HepG2 (cell line): Measurements from ENCODE around the gene ANTKMT. TPM values are rescaled to one million over a fixed set of nuclear protein-coding genes. Genes with fewer than 3 reads are reported as not detected.

Source experiments
- ELF3 ChIP-seq: IDR thresholded peaks from 2 replicates; pipeline ENCODE4 v1.6.1; 2016; ENCODE audit warnings: missing genetic modification reagents, missing compliant biosample characterization
- GZF1 ChIP-seq: sonication (generic); formaldehyde crosslinking; IDR thresholded peaks from 2 replicates; pipeline ENCODE4 v1.5.1; 2020; ENCODE audit warnings: mild to moderate bottlenecking, missing genetic modification reagents
- ISL2 ChIP-seq: sonication (generic); formaldehyde crosslinking; IDR thresholded peaks from 2 replicates; pipeline ENCODE4 v1.5.0; 2020; ENCODE audit warnings: missing genetic modification reagents
- JDP2 ChIP-seq: sonication (generic); formaldehyde crosslinking; IDR thresholded peaks from 2 replicates; pipeline ENCODE4 v1.8.1; 2022; ENCODE audit warnings: missing genetic modification reagents, borderline replicate concordance
- KDM5A ChIP-seq: fragments of 200-600 bp; sonication (generic); IDR thresholded peaks from 2 replicates; pipeline ENCODE4 v1.7.0; 2018; ENCODE audit warnings: antibody characterized with exemption, mild to moderate bottlenecking, low read length, borderline replicate concordance
- KLF11 ChIP-seq: IDR thresholded peaks from 2 replicates; pipeline ENCODE4 v1.6.1; 2016; ENCODE audit warnings: missing compliant biosample characterization
- NBN ChIP-seq: fragments of 450-650 bp; conservative IDR thresholded peaks from 2 replicates; pipeline ENCODE4 v1.6.1; 2017
- NFE2L2 ChIP-seq: fragments of 150-350 bp; IDR thresholded peaks from 2 replicates; pipeline ENCODE4 v1.6.1; 2014; ENCODE audit warnings: low read length
- RAD21 ChIP-seq: fragments of 450-650 bp; formaldehyde crosslinking; IDR thresholded peaks from 2 replicates; pipeline ENCODE4 v1.5.0; 2020; ENCODE audit warnings: mild to moderate bottlenecking
- RBFOX2 ChIP-seq: fragments of 200-400 bp; formaldehyde crosslinking; IDR thresholded peaks from 2 replicates; pipeline ENCODE4 v1.6.1; 2017; ENCODE audit warnings: low read depth, mild to moderate bottlenecking, low read length
- SP140L ChIP-seq: sonication (generic); formaldehyde crosslinking; IDR thresholded peaks from 2 replicates; pipeline ENCODE4 v1.4.0; 2020; ENCODE audit warnings: missing genetic modification reagents, borderline replicate concordance
- TBX2 ChIP-seq: sonication (generic); formaldehyde crosslinking; IDR thresholded peaks from 2 replicates; pipeline ENCODE4 v1.5.0; 2020; ENCODE audit warnings: missing genetic modification reagents, mild to moderate bottlenecking, borderline replicate concordance
- THRA ChIP-seq: sonication (generic); formaldehyde crosslinking; IDR thresholded peaks from 2 replicates; pipeline ENCODE4 v1.4.0; 2020; ENCODE audit warnings: missing genetic modification reagents, borderline replicate concordance
- TOE1 ChIP-seq: sonication (generic); formaldehyde crosslinking; IDR thresholded peaks from 2 replicates; pipeline ENCODE4 v1.4.0; 2020; ENCODE audit warnings: mild to moderate bottlenecking, missing genetic modification reagents
- TP53 ChIP-seq: sonication (generic); formaldehyde crosslinking; conservative IDR thresholded peaks from 2 replicates; pipeline ENCODE4 v1.4.0; 2020; ENCODE audit warnings: missing genetic modification reagents
- ZNF382 ChIP-seq: sonication (generic); formaldehyde crosslinking; IDR thresholded peaks from 2 replicates; pipeline ENCODE4 v1.5.0; 2020; ENCODE audit warnings: missing genetic modification reagents, mild to moderate bottlenecking, borderline replicate concordance
- ZNF556 ChIP-seq: sonication (generic); formaldehyde crosslinking; IDR thresholded peaks from 2 replicates; pipeline ENCODE4 v1.4.0; 2020; ENCODE audit warnings: mild to moderate bottlenecking, missing genetic modification reagents, borderline replicate concordance
- ZNF614 ChIP-seq: IDR thresholded peaks from 2 replicates; pipeline ENCODE4 v1.6.1; 2018; ENCODE audit warnings: missing biosample characterization, missing genetic modification reagents, inconsistent platforms, borderline replicate concordance
- ZNF749 ChIP-seq: sonication (generic); formaldehyde crosslinking; IDR thresholded peaks from 2 replicates; pipeline ENCODE4 v1.8.0; 2022; ENCODE audit warnings: mild to moderate bottlenecking, missing genetic modification reagents, moderate library complexity, borderline replicate concordance
- ZNF75D ChIP-seq: sonication (generic); formaldehyde crosslinking; IDR thresholded peaks from 2 replicates; pipeline ENCODE4 v1.8.1; 2023; ENCODE audit warnings: missing genetic modification reagents, mild to moderate bottlenecking, borderline replicate concordance
- ZNF839 ChIP-seq: sonication (generic); formaldehyde crosslinking; IDR thresholded peaks from 2 replicates; pipeline ENCODE4 v1.4.0; 2020; ENCODE audit warnings: missing genetic modification reagents, mild to moderate bottlenecking, borderline replicate concordance
- ZXDC ChIP-seq: sonication (generic); formaldehyde crosslinking; IDR thresholded peaks from 2 replicates; pipeline ENCODE4 v1.5.0; 2020; ENCODE audit warnings: mild to moderate bottlenecking, missing genetic modification reagents
- polyA plus RNA-seq, 8 experiments: library from polyadenylated mRNA; depleted of rRNA in 3 of 8; stranded (reverse) in 7 of 8; unstranded in 1 of 8; fragments of >200 nt; fragmentation: Illumina TruSeq in 4 of 8; extraction: Trizol in 4 of 8; gene quantifications; 2 replicates each; pipeline versions ENCODE4 v1.2.1 to v1.2.3, GENCODE V29; 2011 to 2016; ENCODE audit warnings: low read depth in 4 of 8, missing spikeins in 1 of 8, mixed read lengths in 1 of 8; ENCODE audit not compliant: insufficient read depth in 1 of 8
- total RNA-seq, 5 experiments: library from RNA; depleted of rRNA; stranded (reverse); fragments of >200 nt; fragmentation: Illumina TruSeq; extraction: Trizol; gene quantifications; 2 replicates each; pipeline ENCODE4 v1.2.3, GENCODE V29; 2016; ENCODE audit warnings: low read depth in 1 of 5
- TF ChIP-seq, protein P1 (sequence below): sonication (generic); formaldehyde crosslinking; conservative IDR thresholded peaks from 2 replicates; pipeline ENCODE4 v1.8.1; 2023; ENCODE audit warnings: missing genetic modification reagents
- TF ChIP-seq, protein P2 (sequence below): sonication (generic); formaldehyde crosslinking; IDR thresholded peaks from 2 replicates; pipeline ENCODE4 v1.4.0; 2020; ENCODE audit warnings: missing genetic modification reagents

ANTKMT gene
- total and polyA plus RNA-seq, 2 of the 13 experiments (the other 11 are each of a cell fraction or from before 2014, with no cell fraction given), result 7.5 to 47.8 TPM

DNA sequence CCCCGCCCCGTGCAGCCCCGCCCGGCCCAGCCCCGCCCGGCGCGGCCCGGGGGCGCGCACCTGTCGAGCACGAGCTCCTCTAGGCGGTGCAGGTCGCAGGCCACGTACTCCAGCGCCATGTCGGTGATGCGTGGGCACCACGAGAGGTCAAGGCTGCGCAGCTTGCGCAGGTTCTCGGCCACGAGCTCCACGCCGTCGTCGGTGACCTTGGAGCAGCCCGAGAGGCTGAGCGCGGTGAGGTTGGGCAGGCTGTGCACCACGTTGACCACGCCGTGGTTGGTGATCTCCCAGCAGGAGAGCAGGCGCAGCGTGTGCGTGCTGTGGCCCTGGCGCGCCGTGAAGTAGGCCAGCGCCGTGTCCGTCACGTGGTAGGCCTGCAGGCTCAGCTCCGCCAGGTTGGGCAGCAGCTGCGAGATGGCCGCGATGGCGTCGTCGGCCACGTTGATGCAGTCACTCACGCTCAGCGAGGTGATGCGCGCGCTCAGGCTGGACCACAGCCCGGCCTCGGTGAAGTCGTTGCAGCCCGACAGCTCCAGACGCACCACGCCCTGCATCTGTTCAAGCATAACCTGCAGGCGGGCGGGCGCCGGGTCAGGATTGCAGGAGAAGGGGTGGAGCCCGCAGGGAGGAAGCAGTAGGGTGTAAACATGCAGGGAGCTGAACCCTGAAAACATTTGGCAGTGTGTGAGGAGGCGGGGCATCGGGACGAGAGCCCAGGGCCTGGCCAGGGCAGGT, 25.4 kb upstream of the ANTKMT start (continued):
- TF ChIP-seq, protein P1, sequence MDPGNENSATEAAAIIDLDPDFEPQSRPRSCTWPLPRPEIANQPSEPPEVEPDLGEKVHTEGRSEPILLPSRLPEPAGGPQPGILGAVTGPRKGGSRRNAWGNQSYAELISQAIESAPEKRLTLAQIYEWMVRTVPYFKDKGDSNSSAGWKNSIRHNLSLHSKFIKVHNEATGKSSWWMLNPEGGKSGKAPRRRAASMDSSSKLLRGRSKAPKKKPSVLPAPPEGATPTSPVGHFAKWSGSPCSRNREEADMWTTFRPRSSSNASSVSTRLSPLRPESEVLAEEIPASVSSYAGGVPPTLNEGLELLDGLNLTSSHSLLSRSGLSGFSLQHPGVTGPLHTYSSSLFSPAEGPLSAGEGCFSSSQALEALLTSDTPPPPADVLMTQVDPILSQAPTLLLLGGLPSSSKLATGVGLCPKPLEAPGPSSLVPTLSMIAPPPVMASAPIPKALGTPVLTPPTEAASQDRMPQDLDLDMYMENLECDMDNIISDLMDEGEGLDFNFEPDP (CRISPR knock-in tag), result 0 out of 2 replicates have a peak, but pooled peaks have one; percentile 56
- TF ChIP-seq NFE2L2 (no peak), ISL2 (CRISPR knock-in tag) (no peak), SP140L (no peak), ZNF749 (peak; percentile 78), TBX2 (CRISPR knock-in tag) (peak; percentile 81), ZNF614 (CRISPR knock-in tag) (no peak), TP53 (CRISPR knock-in tag) (no peak), KDM5A (no peak), RAD21 (CRISPR knock-in tag) (no peak), RBFOX2 (peak; percentile 63; the same call in 1 of the 2 replicates), ZNF382 (CRISPR knock-in tag) (no peak), NBN (no peak), ZNF839 (CRISPR knock-in tag) (0 out of 2 replicates have a peak, but pooled peaks have one; percentile 80), JDP2 (CRISPR knock-in tag) (no peak), GZF1 (CRISPR knock-in tag) (no peak), ELF3 (CRISPR knock-in tag) (peak; percentile 25; the same call in 1 of the 2 replicates), KLF11 (CRISPR knock-in tag) (no peak), ZXDC (CRISPR knock-in tag) (no peak; the same call in 1 of the 2 replicates), THRA (CRISPR knock-in tag) (no peak), ZNF556 (CRISPR knock-in tag) (no peak), TOE1 (CRISPR knock-in tag) (no peak), ZNF75D (CRISPR knock-in tag) (no peak)
- TF ChIP-seq, protein P2, sequence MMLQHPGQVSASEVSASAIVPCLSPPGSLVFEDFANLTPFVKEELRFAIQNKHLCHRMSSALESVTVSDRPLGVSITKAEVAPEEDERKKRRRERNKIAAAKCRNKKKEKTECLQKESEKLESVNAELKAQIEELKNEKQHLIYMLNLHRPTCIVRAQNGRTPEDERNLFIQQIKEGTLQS, result peak; percentile 40; the same call in 1 of the 2 replicates
